CD4-positive, alpha-beta T cell (primary cell): ENCODE results near the gene MCU. TPM values are rescaled to one million over a fixed set of nuclear protein-coding genes. Genes with fewer than 3 reads are reported as not detected.

Source experiments
- ATAC-seq: fragments of 200-7000 bp; cut with Tn5 transposase; one replicate; pipeline ENCODE4 v1.10.0; 2022; ENCODE audit warnings: mild to moderate bottlenecking; ENCODE audit not compliant: poor library complexity
- CTCF ChIA-PET: fragments of 350-600 bp; sonication (Branson Sonifier 250); formaldehyde crosslinking; loops from one replicate; lab custom pipeline; 2021; ENCODE audit warnings: antibody characterized with exemption, inconsistent platforms; lab: Charles Lee
- POLR2A ChIA-PET: fragments of 350-600 bp; sonication (Branson Sonifier 250); formaldehyde crosslinking; loops from one replicate; lab custom pipeline; 2021; ENCODE audit warnings: antibody characterized with exemption, inconsistent platforms; lab: Charles Lee
- DNase-seq, 14 experiments: peaks; one replicate each; pipeline ENCODE4 v3.0.0-alpha.2; 2013 to 2020; ENCODE audit warnings: mixed read lengths in 2 of 14
- H3K27ac ChIP-seq, 2 donors: one replicate each; pipeline versions ENCODE4 v1.5.1 to v1.7.0; 2013; ENCODE audit warnings: low read length in 2 of 2, low read depth in 1 of 2, mild to moderate bottlenecking in 1 of 2
- H3K27me3 ChIP-seq, 2 experiments: 1 replicate in 1 of 2; 2 replicates in 1 of 2; pipeline versions ENCODE4 v1.6.1 to v1.7.0; 2013; ENCODE audit warnings: low read length in 2 of 2, control low read depth in 1 of 2, mild to moderate bottlenecking in 1 of 2, moderate library complexity in 1 of 2; ENCODE audit not compliant: insufficient read depth in 2 of 2, control insufficient read depth in 1 of 2
- H3K36me3 ChIP-seq: one replicate; pipeline ENCODE4 v1.6.1; 2013; ENCODE audit warnings: low read length, control low read depth; ENCODE audit not compliant: insufficient read depth
- H3K4me1 ChIP-seq: one replicate; pipeline ENCODE4 v1.6.1; 2013; ENCODE audit warnings: low read length, control low read depth; ENCODE audit not compliant: insufficient read depth
- H3K4me3 ChIP-seq: one replicate; pipeline ENCODE4 v1.5.1; 2013; ENCODE audit warnings: mild to moderate bottlenecking, low read length, moderate library complexity
- H3K9me3 ChIP-seq, 2 experiments: 1 replicate in 1 of 2; 2 replicates in 1 of 2; pipeline versions ENCODE4 v1.6.1 to v1.7.0; 2013; ENCODE audit warnings: low read length in 2 of 2, mild to moderate bottlenecking in 2 of 2, control low read depth in 1 of 2, moderate library complexity in 1 of 2; ENCODE audit not compliant: control insufficient read depth in 1 of 2, insufficient read depth in 1 of 2
- H3K27ac Mint-ChIP-seq: one replicate; pipeline ENCODE4 v1.8.0; 2020; ENCODE audit warnings: mixed read lengths
- H3K27me3 Mint-ChIP-seq: one replicate; pipeline ENCODE4 v1.8.0; 2021; ENCODE audit warnings: mixed read lengths
- H3K36me3 Mint-ChIP-seq: one replicate; pipeline ENCODE4 v1.8.0; 2021; ENCODE audit warnings: low read depth, mixed read lengths
- H3K4me1 Mint-ChIP-seq: one replicate; pipeline ENCODE4 v1.8.0; 2021; ENCODE audit warnings: low read depth, mixed read lengths
- H3K4me3 Mint-ChIP-seq: one replicate; pipeline ENCODE4 v1.8.0; 2020; ENCODE audit warnings: mild to moderate bottlenecking, mixed read lengths
- H3K9me3 Mint-ChIP-seq: one replicate; pipeline ENCODE4 v1.8.0; 2020; ENCODE audit warnings: mixed read lengths
- CTCF ChIP-seq: fragments of 200-600 bp; IDR thresholded peaks from one replicate; pipeline ENCODE4 v1.8.0; 2022; ENCODE audit warnings: antibody characterized with exemption, mild to moderate bottlenecking
- intact Hi-C, 2 experiments: fragments of 100-400 bp; cut with DNase I in 1 of 2; cut with micrococcal nuclease in 1 of 2; formaldehyde crosslinking; loops; one replicate each; pipeline versions ENCODE4 v1.15.1 to v1.9.0; 2023 to 2025; cut with DNase I, micrococcal nuclease
- total RNA-seq, 174 experiments: library from RNA in 2 of 174; stranded (reverse) in 2 of 174; gene quantifications; one replicate each; pipeline ENCODE4 v1.2.3 and lab custom pipeline; 2021 to 2026

MCU gene
- total RNA-seq, 2 experiments from 2014 or later: 10.3 to 12.0 TPM

- Histone ChIP-seq H3K9me3 (no peaks in the 10 kb centered on the region), H3K36me3 (no peaks in the 10 kb centered on the region), H3K4me1 (no peaks in the 10 kb centered on the region), H3K27ac (no peak overlapping the region), H3K4me3 (no peak overlapping the region), H3K27me3 (no peaks in the 10 kb centered on the region)
- H3K9me3 Mint-ChIP-seq: no peaks in the 10 kb centered on the region
- ChIA-PET CTCF (interaction anchor here (1.9 kb wide), 1 partner anchor 8 kb away, joined by 5 read pairs; no protein-coding TSS in a partner anchor), POLR2A (no interaction called here)
- no peak overlapping the region for H3K27ac Mint-ChIP-seq
- intact Hi-C loops: no loop called here
- no peak for DNase-seq
- H3K4me1 Mint-ChIP-seq: peaks cover 13% of the 10 kb centered on the region
- no peaks in the 10 kb centered on the region for H3K27me3 Mint-ChIP-seq
- no peak for TF ChIP-seq CTCF
- H3K36me3 Mint-ChIP-seq: peaks cover 4% of the 10 kb centered on the region
- no peak overlapping the region for H3K4me3 Mint-ChIP-seq
- no peak for ATAC-seq
Observed at GRCh38 chr10:72728462-72728861, 36.5 kb downstream of the MCU start.

DNA sequence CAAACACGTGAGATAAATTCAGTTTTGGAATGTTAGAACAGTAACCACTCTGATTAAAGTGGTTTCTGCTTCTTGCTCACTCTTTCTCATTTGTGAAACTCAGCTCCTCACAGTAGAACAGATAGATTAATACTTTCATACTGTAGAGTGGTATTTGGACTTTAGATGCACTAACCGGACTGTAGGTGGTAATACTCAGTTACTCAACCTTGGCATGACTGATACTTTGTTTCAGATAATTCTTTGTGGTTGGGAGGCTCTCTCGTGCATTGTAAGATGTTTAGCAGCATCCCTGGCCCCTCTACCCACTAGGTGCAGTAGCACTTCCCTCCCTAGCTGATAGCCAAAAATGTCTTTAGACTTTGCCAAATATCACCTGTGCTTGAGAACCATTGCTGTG is 37.6 kb downstream of the MCU start:
- peaks cover 2% of the 10 kb centered on the region for H3K36me3 Mint-ChIP-seq
- CTCF ChIA-PET: interaction anchor here (1.9 kb wide), 1 partner anchor 10 kb away, joined by 5 read pairs; no protein-coding TSS in a partner anchor
- intact Hi-C loops: no loop called here
- no peaks in the 10 kb centered on the region for H3K27me3 Mint-ChIP-seq
- DNase-seq (no peak), ATAC-seq (no peak)
- no peaks in the 10 kb centered on the region for H3K9me3 Mint-ChIP-seq
- H3K4me3 Mint-ChIP-seq: no peak overlapping the region
- no peaks in the 10 kb centered on the region for H3K4me1 ChIP-seq
- no peak overlapping the region for H3K27ac Mint-ChIP-seq
- no peaks in the 10 kb centered on the region for H3K36me3 ChIP-seq
- no peak for TF ChIP-seq CTCF
- POLR2A ChIA-PET: interaction anchor here (0.6 kb wide), 1 partner anchor 50 kb away, joined by 3 read pairs; no protein-coding TSS in a partner anchor
- no peak overlapping the region for H3K4me3 ChIP-seq
- no peak overlapping the region for H3K27ac ChIP-seq
- peaks cover 13% of the 10 kb centered on the region for H3K4me1 Mint-ChIP-seq
- no peaks in the 10 kb centered on the region for H3K27me3 ChIP-seq
- H3K9me3 ChIP-seq: no peaks in the 10 kb centered on the region

DNA sequence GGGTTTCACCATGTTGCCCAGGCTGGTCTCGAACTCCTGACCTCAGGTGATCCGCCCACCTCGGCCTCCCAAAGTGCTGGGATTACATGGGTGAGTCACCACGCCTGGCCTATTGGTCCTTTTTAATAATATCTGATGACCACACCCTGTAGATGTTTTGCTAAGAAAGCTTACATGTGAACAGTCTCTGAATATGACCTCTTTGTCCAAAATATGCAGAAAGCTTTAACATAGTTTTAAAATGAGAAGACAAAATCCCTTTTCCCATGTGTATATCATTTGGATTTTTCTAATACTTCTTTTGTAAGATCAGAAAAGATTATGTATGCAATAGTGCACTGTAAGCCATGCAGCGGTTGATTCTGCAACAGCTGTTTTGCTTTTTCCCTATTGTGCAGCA is 38.5 kb downstream of the MCU start:
- CTCF ChIA-PET: interaction anchor here (0.7 kb wide), 1 partner anchor 77 kb away, joined by 3 read pairs; no protein-coding TSS in a partner anchor
- POLR2A ChIA-PET: no interaction called here

More for the DNA sequence above, 38.5 kb downstream of the MCU start:
- H3K27ac Mint-ChIP-seq: no peak overlapping the region
- Histone ChIP-seq H3K27ac (no peak overlapping the region), H3K9me3 (no peaks in the 10 kb centered on the region), H3K27me3 (no peaks in the 10 kb centered on the region), H3K4me1 (no peaks in the 10 kb centered on the region), H3K36me3 (no peaks in the 10 kb centered on the region), H3K4me3 (no peak overlapping the region)
- no peaks in the 10 kb centered on the region for H3K36me3 Mint-ChIP-seq
- H3K4me1 Mint-ChIP-seq: peaks cover 13% of the 10 kb centered on the region
- ATAC-seq (no peak), DNase-seq (no peak)
- H3K4me3 Mint-ChIP-seq: no peak overlapping the region
- no peak for TF ChIP-seq CTCF
- H3K27me3 Mint-ChIP-seq: no peaks in the 10 kb centered on the region
- no peaks in the 10 kb centered on the region for H3K9me3 Mint-ChIP-seq
- intact Hi-C loops: no loop called here
